K562 (cell line): ENCODE measurements around the gene OARD1. TPM values are rescaled to one million over a fixed set of nuclear protein-coding genes. Genes with fewer than 3 reads are reported as not detected.
A peak's percentile ranks its signal among the peaks of the same experiment; 100 is the strongest.

Experiments used
- BCL6 ChIP-seq: fragments of 250-450 bp; sonication (Bioruptor Pico); IDR thresholded peaks from 2 replicates; pipeline ENCODE4 v1.4.0; 2020
- BRF1 ChIP-seq: IDR thresholded peaks from 3 replicates; pipeline ENCODE4 v1.6.1; 2011; ENCODE audit warnings: borderline replicate concordance, mild to moderate bottlenecking; ENCODE audit not compliant: insufficient read length; ENCODE audit errors: extremely low read depth
- CREM ChIP-seq: IDR thresholded peaks from 2 replicates; pipeline ENCODE4 v1.6.1; 2014; ENCODE audit warnings: antibody characterized with exemption, low read depth
- DACH1 ChIP-seq: fragments of 450-650 bp; IDR thresholded peaks from 2 replicates; pipeline ENCODE4 v1.6.1; 2018; ENCODE audit not compliant: partially characterized antibody
- EHMT2 ChIP-seq: fragments of 450-650 bp; IDR thresholded peaks from 2 replicates; pipeline ENCODE4 v1.6.1; 2018; ENCODE audit warnings: antibody characterized with exemption
- ETV1 ChIP-seq: fragments of 450-650 bp; conservative IDR thresholded peaks from 2 replicates; pipeline ENCODE4 v1.6.1; 2016; ENCODE audit warnings: missing genetic modification characterization, control low read depth, low read depth, missing compliant biosample characterization
- FOXK2 ChIP-seq, 2 experiments: fragments of 450-650 bp; IDR thresholded peaks in 1 of 2; conservative IDR thresholded peaks in 1 of 2; 2 replicates each; pipeline ENCODE4 v1.6.1; 2016; ENCODE audit warnings: low read depth in 2 of 2, mild to moderate bottlenecking in 1 of 2
- IFI16 ChIP-seq: fragments of 250-450 bp; sonication (Bioruptor Pico); IDR thresholded peaks from 2 replicates; pipeline ENCODE4 v2.1.2; 2022; ENCODE audit warnings: mild to moderate bottlenecking, inconsistent platforms
- MBD2 ChIP-seq: sonication (generic); IDR thresholded peaks from 2 replicates; pipeline ENCODE4 v1.6.1; 2016; ENCODE audit warnings: low read depth, borderline replicate concordance
- NFRKB ChIP-seq: fragments of 450-650 bp; IDR thresholded peaks from 2 replicates; pipeline ENCODE4 v1.6.1; 2016; ENCODE audit warnings: low read depth
- SAFB ChIP-seq: fragments of 200-400 bp; formaldehyde crosslinking; IDR thresholded peaks from 2 replicates; pipeline ENCODE4 v1.6.1; 2017; ENCODE audit warnings: low read depth, low read length, borderline replicate concordance
- TAF7 ChIP-seq: fragments of 450-650 bp; IDR thresholded peaks from 2 replicates; pipeline ENCODE4 v1.6.1; 2016; ENCODE audit warnings: missing genetic modification characterization, missing compliant biosample characterization
- TAL1 ChIP-seq: fragments of 450-650 bp; IDR thresholded peaks from 2 replicates; pipeline ENCODE4 v1.6.1; 2016; ENCODE audit warnings: mild to moderate bottlenecking
- TARDBP ChIP-seq: fragments of 450-650 bp; IDR thresholded peaks from 2 replicates; pipeline ENCODE4 v1.6.1; 2016
- XRCC3 ChIP-seq: fragments of 450-650 bp; IDR thresholded peaks from 2 replicates; pipeline ENCODE4 v1.6.1; 2017; ENCODE audit warnings: mild to moderate bottlenecking, moderate library complexity
- ZNF165 ChIP-seq: fragments of 250-450 bp; sonication (Bioruptor Pico); IDR thresholded peaks from 2 replicates; pipeline ENCODE4 v1.4.0; 2020; ENCODE audit warnings: borderline replicate concordance
- ZNF436 ChIP-seq: fragments of 250-450, 450-650 bp; sonication (Bioruptor Pico); formaldehyde crosslinking; IDR thresholded peaks from 2 replicates; pipeline ENCODE4 v1.7.0; 2020; ENCODE audit warnings: mild to moderate bottlenecking
- ZNF830 ChIP-seq: fragments of 250-450 bp; sonication (Bioruptor Pico); IDR thresholded peaks from 2 replicates; pipeline ENCODE4 v1.5.0; 2021; ENCODE audit warnings: mild to moderate bottlenecking
- polyA plus RNA-seq, 8 experiments: library from polyadenylated mRNA; depleted of rRNA in 4 of 8; stranded (reverse) in 5 of 8; unstranded in 3 of 8; fragments of >200 nt; fragmentation: Nextera tagmentation in 2 of 8; fragmentation: Illumina TruSeq in 1 of 8; extraction: Ambion mirVana in 2 of 8; extraction: Trizol in 1 of 8; gene quantifications; 2 replicates each; pipeline versions ENCODE4 v1.2.1 to v1.2.3, GENCODE V29; 2011 to 2014; ENCODE audit warnings: inconsistent platforms in 1 of 8, missing spikeins in 1 of 8
- total RNA-seq, 7 experiments: library from RNA; depleted of rRNA in 6 of 7; stranded (reverse); fragments of >200 nt in 6 of 7; fragmentation: Illumina TruSeq in 2 of 7; extraction: Trizol in 2 of 7; gene quantifications; 2 replicates each; pipeline versions ENCODE4 v1.2.1 to v1.2.3, GENCODE V29; 2011 to 2021; ENCODE audit warnings: low replicate concordance in 1 of 7
- TF ChIP-seq, protein P1 (sequence below): fragments of 250-450 bp; sonication (Bioruptor Pico); IDR thresholded peaks from 2 replicates; pipeline ENCODE4 v1.8.0; 2022; ENCODE audit warnings: moderate library complexity, mild to moderate bottlenecking, inconsistent platforms
- TF ChIP-seq, protein P2 (sequence below): sonication (generic); formaldehyde crosslinking; IDR thresholded peaks from 2 replicates; pipeline ENCODE4 v1.8.1; 2023; ENCODE audit warnings: mild to moderate bottlenecking, missing genetic modification reagents, moderate library complexity
- TF ChIP-seq, protein P3 (sequence below): fragments of 250-450 bp; sonication (Bioruptor Pico); IDR thresholded peaks from 2 replicates; pipeline ENCODE4 v1.5.0; 2021
- TF ChIP-seq, protein P4 (sequence below), 2 experiments: fragments of 450-650 bp in 1 of 2; IDR thresholded peaks; 2 replicates each; pipeline ENCODE4 v1.6.1; 2011 to 2017; ENCODE audit warnings: low read depth in 2 of 2, antibody characterized with exemption in 1 of 2, borderline replicate concordance in 1 of 2, low read length in 1 of 2, mild to moderate bottlenecking in 1 of 2, mixed read lengths in 1 of 2; ENCODE audit not compliant: control insufficient read depth in 1 of 2
- TF ChIP-seq, protein P5 (sequence below): fragments of 250-450 bp; sonication (Bioruptor Pico); IDR thresholded peaks from 2 replicates; pipeline ENCODE4 v1.8.0; 2021; ENCODE audit warnings: borderline replicate concordance, mild to moderate bottlenecking, moderate library complexity; ENCODE audit not compliant: poor library complexity, severe bottlenecking

Gene OARD1
- total and polyA plus RNA-seq, 9 of the 15 experiments (the other 6 are each of a cell fraction or from before 2014, with no cell fraction given) = 43.4 to 88.3 (median 61.1) TPM

DNA sequence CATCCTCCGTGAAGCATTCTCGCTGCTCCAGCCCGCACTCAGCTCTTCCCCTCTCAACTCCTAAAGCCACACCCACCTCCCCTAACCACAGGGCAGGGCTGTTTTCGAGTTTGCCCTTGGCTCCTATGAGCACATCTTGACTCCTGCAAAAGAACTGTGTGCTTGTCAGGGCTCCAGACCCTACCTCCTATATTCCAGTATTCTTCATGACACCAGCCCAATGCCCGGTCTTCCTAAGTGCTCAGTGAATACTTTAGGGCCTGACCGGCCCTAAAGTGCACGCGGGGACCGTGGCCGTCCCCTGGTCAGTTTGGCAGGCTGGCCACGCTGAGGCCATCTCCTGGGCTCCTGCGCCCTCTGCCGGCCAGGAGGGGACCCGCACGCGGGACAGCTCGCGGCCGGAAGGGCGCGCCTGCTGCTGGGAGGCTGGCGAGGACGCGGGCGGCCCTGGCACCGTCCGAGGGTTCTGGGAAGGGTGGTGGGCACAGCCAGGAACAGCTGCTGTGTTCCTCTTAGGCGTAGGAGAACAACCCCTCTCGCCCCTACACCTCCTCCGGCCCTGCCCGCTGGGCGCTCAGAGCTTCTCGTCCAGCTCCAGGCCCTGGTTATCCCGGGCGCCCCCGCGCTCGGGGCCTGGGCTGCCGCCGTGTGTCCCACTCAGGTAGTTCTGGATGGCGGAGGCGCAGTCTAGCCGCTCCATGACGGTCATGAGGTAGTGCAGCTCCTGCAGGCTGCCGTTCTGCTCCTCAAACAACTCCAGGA is 44.2 kb downstream of the OARD1 start (continued):
- TF ChIP-seq SAFB (no peak), ZNF165 (CRISPR knock-in tag) (no peak; the same call in 1 of the 2 replicates), TAL1 (no peak), ZNF436 (no peak), DACH1 (peak; percentile 20), CREM (peak; percentile 62), XRCC3 (no peak), FOXK2 (conservative IDR thresholded peaks at IDR 0.05 in 1 of 2, IDR thresholded peaks at IDR 0.05 in 1 of 2; ENCODE audit: low read depth in 2 of 2) (peak; percentile 20 to 29; a peak in 1 of 4 replicates), ZNF830 (CRISPR knock-in tag) (peak; percentile 20; the same call in 1 of the 2 replicates), EHMT2 (peak; percentile 46; the same call in 1 of the 2 replicates), TARDBP (no peak; the same call in 1 of the 2 replicates), ETV1 (tag) (peak; percentile 68), TAF7 (tag) (no peak), IFI16 (CRISPR knock-in tag) (no peak), BCL6 (no peak), MBD2 (no peak), BRF1 (no peak), NFRKB (no peak)
- TF ChIP-seq, protein P1, sequence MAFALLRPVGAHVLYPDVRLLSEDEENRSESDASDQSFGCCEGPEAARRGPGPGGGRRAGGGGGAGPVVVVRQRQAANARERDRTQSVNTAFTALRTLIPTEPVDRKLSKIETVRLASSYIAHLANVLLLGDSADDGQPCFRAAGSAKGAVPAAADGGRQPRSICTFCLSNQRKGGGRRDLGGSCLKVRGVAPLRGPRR (CRISPR knock-in tag) = no peak
- TF ChIP-seq, protein P2, sequence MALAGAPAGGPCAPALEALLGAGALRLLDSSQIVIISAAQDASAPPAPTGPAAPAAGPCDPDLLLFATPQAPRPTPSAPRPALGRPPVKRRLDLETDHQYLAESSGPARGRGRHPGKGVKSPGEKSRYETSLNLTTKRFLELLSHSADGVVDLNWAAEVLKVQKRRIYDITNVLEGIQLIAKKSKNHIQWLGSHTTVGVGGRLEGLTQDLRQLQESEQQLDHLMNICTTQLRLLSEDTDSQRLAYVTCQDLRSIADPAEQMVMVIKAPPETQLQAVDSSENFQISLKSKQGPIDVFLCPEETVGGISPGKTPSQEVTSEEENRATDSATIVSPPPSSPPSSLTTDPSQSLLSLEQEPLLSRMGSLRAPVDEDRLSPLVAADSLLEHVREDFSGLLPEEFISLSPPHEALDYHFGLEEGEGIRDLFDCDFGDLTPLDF (CRISPR knock-in tag) = no peak
- TF ChIP-seq, protein P3, sequence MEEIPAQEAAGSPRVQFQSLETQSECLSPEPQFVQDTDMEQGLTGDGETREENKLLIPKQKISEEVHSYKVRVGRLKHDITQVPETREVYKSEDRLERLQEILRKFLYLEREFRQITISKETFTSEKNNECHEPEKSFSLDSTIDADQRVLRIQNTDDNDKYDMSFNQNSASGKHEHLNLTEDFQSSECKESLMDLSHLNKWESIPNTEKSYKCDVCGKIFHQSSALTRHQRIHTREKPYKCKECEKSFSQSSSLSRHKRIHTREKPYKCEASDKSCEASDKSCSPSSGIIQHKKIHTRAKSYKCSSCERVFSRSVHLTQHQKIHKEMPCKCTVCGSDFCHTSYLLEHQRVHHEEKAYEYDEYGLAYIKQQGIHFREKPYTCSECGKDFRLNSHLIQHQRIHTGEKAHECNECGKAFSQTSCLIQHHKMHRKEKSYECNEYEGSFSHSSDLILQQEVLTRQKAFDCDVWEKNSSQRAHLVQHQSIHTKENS = no peak
- TF ChIP-seq, protein P4, sequence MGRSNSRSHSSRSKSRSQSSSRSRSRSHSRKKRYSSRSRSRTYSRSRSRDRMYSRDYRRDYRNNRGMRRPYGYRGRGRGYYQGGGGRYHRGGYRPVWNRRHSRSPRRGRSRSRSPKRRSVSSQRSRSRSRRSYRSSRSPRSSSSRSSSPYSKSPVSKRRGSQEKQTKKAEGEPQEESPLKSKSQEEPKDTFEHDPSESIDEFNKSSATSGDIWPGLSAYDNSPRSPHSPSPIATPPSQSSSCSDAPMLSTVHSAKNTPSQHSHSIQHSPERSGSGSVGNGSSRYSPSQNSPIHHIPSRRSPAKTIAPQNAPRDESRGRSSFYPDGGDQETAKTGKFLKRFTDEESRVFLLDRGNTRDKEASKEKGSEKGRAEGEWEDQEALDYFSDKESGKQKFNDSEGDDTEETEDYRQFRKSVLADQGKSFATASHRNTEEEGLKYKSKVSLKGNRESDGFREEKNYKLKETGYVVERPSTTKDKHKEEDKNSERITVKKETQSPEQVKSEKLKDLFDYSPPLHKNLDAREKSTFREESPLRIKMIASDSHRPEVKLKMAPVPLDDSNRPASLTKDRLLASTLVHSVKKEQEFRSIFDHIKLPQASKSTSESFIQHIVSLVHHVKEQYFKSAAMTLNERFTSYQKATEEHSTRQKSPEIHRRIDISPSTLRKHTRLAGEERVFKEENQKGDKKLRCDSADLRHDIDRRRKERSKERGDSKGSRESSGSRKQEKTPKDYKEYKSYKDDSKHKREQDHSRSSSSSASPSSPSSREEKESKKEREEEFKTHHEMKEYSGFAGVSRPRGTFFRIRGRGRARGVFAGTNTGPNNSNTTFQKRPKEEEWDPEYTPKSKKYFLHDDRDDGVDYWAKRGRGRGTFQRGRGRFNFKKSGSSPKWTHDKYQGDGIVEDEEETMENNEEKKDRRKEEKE (IDR thresholded peaks at IDR 0.05; ENCODE audit: borderline replicate concordance in 1 of 2, control insufficient read depth in 1 of 2, low read depth in 2 of 2, low read length in 1 of 2) = no peak
- TF ChIP-seq, protein P5, sequence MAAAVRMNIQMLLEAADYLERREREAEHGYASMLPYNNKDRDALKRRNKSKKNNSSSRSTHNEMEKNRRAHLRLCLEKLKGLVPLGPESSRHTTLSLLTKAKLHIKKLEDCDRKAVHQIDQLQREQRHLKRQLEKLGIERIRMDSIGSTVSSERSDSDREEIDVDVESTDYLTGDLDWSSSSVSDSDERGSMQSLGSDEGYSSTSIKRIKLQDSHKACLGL = no peak
